Aorta (tissue), 5 donors: ENCODE measurements around the gene NXNL2. TPM values are rescaled to one million over a fixed set of nuclear protein-coding genes. Genes with fewer than 3 reads are reported as not detected.

ENCODE experiments used
- ATAC-seq: fragments of 200-7000 bp; cut with Tn5 transposase; one replicate; pipeline ENCODE4 v1.9.1; 2022; ENCODE audit warnings: moderate library complexity; ENCODE audit not compliant: low FRiP score
- DNase-seq, 2 donors: peaks; one replicate each; pipeline ENCODE4 v3.0.0-alpha.2; 2020
- H3K27ac ChIP-seq, 2 donors: one replicate each; pipeline ENCODE4 v1.5.1; 2013; ENCODE audit warnings: low read length in 2 of 2, mild to moderate bottlenecking in 2 of 2, moderate library complexity in 2 of 2, control low read depth in 1 of 2, inconsistent platforms in 1 of 2, low read depth in 1 of 2
- H3K27me3 ChIP-seq, 2 donors: one replicate each; pipeline ENCODE4 v1.6.1; 2013; ENCODE audit warnings: control low read depth in 1 of 2, low read length in 1 of 2, mild to moderate bottlenecking in 1 of 2, moderate library complexity in 1 of 2; ENCODE audit not compliant: insufficient read depth in 2 of 2, control insufficient read depth in 1 of 2
- H3K36me3 ChIP-seq, 2 donors: one replicate each; pipeline ENCODE4 v1.6.1; 2013; ENCODE audit warnings: control low read depth in 1 of 2, low read length in 1 of 2, mild to moderate bottlenecking in 1 of 2; ENCODE audit not compliant: insufficient read depth in 2 of 2, control insufficient read depth in 1 of 2
- H3K4me1 ChIP-seq, 2 donors: one replicate each; pipeline ENCODE4 v1.6.1; 2013; ENCODE audit warnings: low read length in 2 of 2, control low read depth in 1 of 2, mild to moderate bottlenecking in 1 of 2, moderate library complexity in 1 of 2; ENCODE audit not compliant: insufficient read depth in 2 of 2, control insufficient read depth in 1 of 2
- H3K4me3 ChIP-seq, 2 donors: one replicate each; pipeline ENCODE4 v1.5.1; 2013; ENCODE audit warnings: low read length in 2 of 2, control low read depth in 1 of 2, mild to moderate bottlenecking in 1 of 2
- H3K9me3 ChIP-seq: one replicate; pipeline ENCODE4 v1.6.1; 2013; ENCODE audit warnings: mild to moderate bottlenecking, low read length; ENCODE audit not compliant: control insufficient read depth
- WGBS, 2 donors: extraction: QIAGEN DNeasy Blood & Tissue Kit; methylation state at CpG; one replicate each; pipeline ENCODE4 v1.1.7; 2013; 5-methylcytosine and 5-hydroxymethylcytosine counted together
- intact Hi-C, 2 donors: fragments of 100-400 bp; cut with DNase I; formaldehyde crosslinking; loops; one replicate each; pipeline versions ENCODE4 v1.14.2 to v1.15.0; 2022
- polyA plus RNA-seq, 2 donors: library from polyadenylated mRNA; stranded (reverse); fragments of 200-250 nt; gene quantifications; one replicate each; pipeline ENCODE4 v1.2.3, GENCODE V29; 2013
- total RNA-seq, 2 donors: library from RNA; stranded (reverse); fragmentation: NEBNext Ultra II Directional; extraction: Animal tissue kit (Norgen Biotek cat#: 25700); gene quantifications; one replicate each; pipeline ENCODE4 v1.2.1, GENCODE V29; 2021
- donor health status: healthy with polysubstance abuse.
- donor health status: Bipolar disorder and iron deficiency.
- donor health status: DM: no; HTN: no; CAD: no.
- donor health status: DM: no; HTN: no; CAD: no.
- donor health status: DM: yes; HTN: yes; CAD: no.

The NXNL2 gene
- total and polyA plus RNA-seq, 4 donors: 0.75 to 3.1 (median 1.5) TPM

GRCh38 chr9:88503845-88504764 lies 30.9 kb upstream of the NXNL2 start:
- H3K4me1 ChIP-seq: no peaks in the 10 kb centered on the region
- no peaks in the 10 kb centered on the region for H3K27me3 ChIP-seq
- intact Hi-C loops: loop anchor here in 1 of 2 donors (10.0 kb wide), 1 partner anchor 61 kb away; no protein-coding TSS in a partner anchor
- no peaks in the 10 kb centered on the region for H3K36me3 ChIP-seq
- ATAC-seq (no peak), DNase-seq (peak in 1 of 2 donors; percentile 44)
- no peak overlapping the region for H3K27ac ChIP-seq
- 97 to 98% methylated on average over 17 of the region's 17 CpGs for WGBS, 2 donors
- H3K4me3 ChIP-seq: no peak overlapping the region
- no peaks in the 10 kb centered on the region for H3K9me3 ChIP-seq

- no peaks in the 10 kb centered on the region for H3K27me3 ChIP-seq
- H3K36me3 ChIP-seq: no peaks in the 10 kb centered on the region
- H3K9me3 ChIP-seq: no peaks in the 10 kb centered on the region
- intact Hi-C loops: loop anchor here in 1 of 2 donors (10.0 kb wide), 1 partner anchor 56 kb away; no protein-coding TSS in a partner anchor
- no peak for DNase-seq
- ATAC-seq: no peak
- no peaks in the 10 kb centered on the region for H3K4me1 ChIP-seq
- no peak overlapping the region for H3K27ac ChIP-seq
- H3K4me3 ChIP-seq: no peak overlapping the region
- WGBS, 2 donors: 83 to 94% methylated on average over 1 to 2 of the region's 2 CpGs
Observed at GRCh38 chr9:88508326-88508725, 26.7 kb upstream of the NXNL2 start.

GRCh38 chr9:88511906-88512305 lies 23.1 kb upstream of the NXNL2 start:
- peak in 1 of 2 donors; percentile 11 for DNase-seq
- WGBS, 2 donors: 79 to 80% methylated on average over 4 of the region's 4 CpGs
- no peak overlapping the region for H3K27ac ChIP-seq
- intact Hi-C loops: no loop called here
- H3K27me3 ChIP-seq: no peaks in the 10 kb centered on the region
- H3K4me3 ChIP-seq: no peak overlapping the region
- H3K4me1 ChIP-seq: no peaks in the 10 kb centered on the region
- no peak for ATAC-seq
- no peaks in the 10 kb centered on the region for H3K36me3 ChIP-seq
- H3K9me3 ChIP-seq: no peaks in the 10 kb centered on the region

GRCh38 chr9:88514247-88514646 lies 20.7 kb upstream of the NXNL2 start:
- 96 to 97% methylated on average over 6 of the region's 6 CpGs for WGBS, 2 donors
- Histone ChIP-seq H3K27ac (no peak overlapping the region), H3K9me3 (no peaks in the 10 kb centered on the region), H3K4me3 (no peak overlapping the region), H3K36me3 (no peaks in the 10 kb centered on the region), H3K4me1 (no peaks in the 10 kb centered on the region), H3K27me3 (no peaks in the 10 kb centered on the region)
- ATAC-seq (no peak), DNase-seq (peak in 1 of 2 donors; percentile 32)
- intact Hi-C loops: no loop called here

- DNase-seq: peak; percentile 45 to 59
- 46 to 51% methylated on average over 4 of the region's 4 CpGs for WGBS, 2 donors
- H3K27me3 ChIP-seq: no peaks in the 10 kb centered on the region
- H3K4me1 ChIP-seq: no peaks in the 10 kb centered on the region
- H3K36me3 ChIP-seq: no peaks in the 10 kb centered on the region
- intact Hi-C loops: no loop called here
- no peak overlapping the region for H3K4me3 ChIP-seq
- no peak for ATAC-seq
- H3K27ac ChIP-seq: no peak overlapping the region
- H3K9me3 ChIP-seq: no peaks in the 10 kb centered on the region
Observed at GRCh38 chr9:88521308-88521707, 13.7 kb upstream of the NXNL2 start.

- intact Hi-C loops: no loop called here
- no peak overlapping the region for H3K4me3 ChIP-seq
- ATAC-seq: no peak
- H3K36me3 ChIP-seq: no peaks in the 10 kb centered on the region
- no peak overlapping the region for H3K27ac ChIP-seq
- no peaks in the 10 kb centered on the region for H3K27me3 ChIP-seq
- DNase-seq: peak in 1 of 2 donors; percentile 52
- H3K4me1 ChIP-seq: no peaks in the 10 kb centered on the region
- no peaks in the 10 kb centered on the region for H3K9me3 ChIP-seq
- 93 to 96% methylated on average over 4 of the region's 4 CpGs for WGBS, 2 donors
Observed at GRCh38 chr9:88522360-88522759, 12.6 kb upstream of the NXNL2 start.

GRCh38 chr9:88523056-88523455 lies 11.9 kb upstream of the NXNL2 start:
- intact Hi-C loops: no loop called here
- no peaks in the 10 kb centered on the region for H3K9me3 ChIP-seq
- DNase-seq (peak in 1 of 2 donors; percentile 38), ATAC-seq (no peak)
- H3K36me3 ChIP-seq: no peaks in the 10 kb centered on the region
- 96 to 98% methylated on average over 3 of the region's 3 CpGs for WGBS, 2 donors
- no peaks in the 10 kb centered on the region for H3K4me1 ChIP-seq
- H3K27me3 ChIP-seq: no peaks in the 10 kb centered on the region
- H3K27ac ChIP-seq: no peak overlapping the region
- H3K4me3 ChIP-seq: no peak overlapping the region

- peak in 1 of 2 donors; percentile 43 for DNase-seq
- Histone ChIP-seq H3K27me3 (no peaks in the 10 kb centered on the region), H3K4me1 (no peaks in the 10 kb centered on the region), H3K4me3 (no peak overlapping the region), H3K9me3 (no peaks in the 10 kb centered on the region), H3K36me3 (no peaks in the 10 kb centered on the region), H3K27ac (no peak overlapping the region)
- no peak for ATAC-seq
- intact Hi-C loops: no loop called here
- WGBS, 2 donors: 91 to 93% methylated on average over 8 of the region's 8 CpGs
Observed at GRCh38 chr9:88524911-88525310, 10.1 kb upstream of the NXNL2 start.

- whole genome bisulfite sequencing, 2 donors: 81 to 87% methylated on average over 7 of the region's 7 CpGs
- Histone ChIP-seq H3K4me3 (no peak overlapping the region), H3K27ac (no peak overlapping the region), H3K4me1 (no peaks in the 10 kb centered on the region), H3K36me3 (no peaks in the 10 kb centered on the region), H3K9me3 (no peaks in the 10 kb centered on the region), H3K27me3 (no peaks in the 10 kb centered on the region)
- no peak for ATAC-seq
- DNase-seq: peak in 1 of 2 donors; percentile 48
- intact Hi-C loops: no loop called here
Observed at GRCh38 chr9:88527618-88528017, 7.4 kb upstream of the NXNL2 start.
